Measurements from ENCODE around the gene MYL11.

DNA sequence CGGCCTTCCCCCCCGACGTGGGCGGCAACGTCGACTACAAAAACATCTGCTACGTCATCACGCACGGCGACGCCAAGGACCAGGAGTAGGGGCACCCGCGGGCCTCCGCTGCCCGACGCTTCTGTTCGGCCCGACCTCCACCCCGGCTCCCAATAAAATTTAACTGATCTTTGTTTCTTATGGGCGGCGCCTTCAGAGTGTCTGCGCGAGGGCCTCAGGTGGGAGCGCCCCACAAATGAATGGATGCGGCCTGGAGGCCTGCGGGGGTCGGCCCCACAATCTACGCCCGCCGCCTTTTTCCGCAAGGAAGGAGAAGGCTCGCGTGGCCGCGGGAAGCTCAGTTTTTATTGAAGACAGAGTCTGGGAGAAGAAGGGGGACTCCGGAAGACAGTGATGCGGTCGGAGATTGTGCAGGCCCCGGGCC, 3.2 kb downstream of the MYL11 start:
- TF ChIP-seq, protein P1, sequence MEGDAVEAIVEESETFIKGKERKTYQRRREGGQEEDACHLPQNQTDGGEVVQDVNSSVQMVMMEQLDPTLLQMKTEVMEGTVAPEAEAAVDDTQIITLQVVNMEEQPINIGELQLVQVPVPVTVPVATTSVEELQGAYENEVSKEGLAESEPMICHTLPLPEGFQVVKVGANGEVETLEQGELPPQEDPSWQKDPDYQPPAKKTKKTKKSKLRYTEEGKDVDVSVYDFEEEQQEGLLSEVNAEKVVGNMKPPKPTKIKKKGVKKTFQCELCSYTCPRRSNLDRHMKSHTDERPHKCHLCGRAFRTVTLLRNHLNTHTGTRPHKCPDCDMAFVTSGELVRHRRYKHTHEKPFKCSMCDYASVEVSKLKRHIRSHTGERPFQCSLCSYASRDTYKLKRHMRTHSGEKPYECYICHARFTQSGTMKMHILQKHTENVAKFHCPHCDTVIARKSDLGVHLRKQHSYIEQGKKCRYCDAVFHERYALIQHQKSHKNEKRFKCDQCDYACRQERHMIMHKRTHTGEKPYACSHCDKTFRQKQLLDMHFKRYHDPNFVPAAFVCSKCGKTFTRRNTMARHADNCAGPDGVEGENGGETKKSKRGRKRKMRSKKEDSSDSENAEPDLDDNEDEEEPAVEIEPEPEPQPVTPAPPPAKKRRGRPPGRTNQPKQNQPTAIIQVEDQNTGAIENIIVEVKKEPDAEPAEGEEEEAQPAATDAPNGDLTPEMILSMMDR (tag by site-specific recombination; IDR thresholded peaks at IDR 0.05), result no peak
- TF ChIP-seq ZNF248 (tag by site-specific recombination; IDR thresholded peaks at IDR 0.05), result no peak
- no peak for TF ChIP-seq ZNF785 (tag by site-specific recombination; IDR thresholded peaks at IDR 0.05)
- TF ChIP-seq ZNF76 (tag by site-specific recombination; IDR thresholded peaks at IDR 0.05; ENCODE audit: borderline replicate concordance, low read depth), result no peak
- no peak for TF ChIP-seq ZNF274 (IDR thresholded peaks at IDR 0.05; ENCODE audit: low read length)
- no peak for TF ChIP-seq ZNF274 (tag by site-specific recombination; IDR thresholded peaks at IDR 0.05; ENCODE audit: borderline replicate concordance)
- TF ChIP-seq ZNF629 (tag by site-specific recombination; IDR thresholded peaks at IDR 0.05), result peak; percentile 86
- TF ChIP-seq, protein P2, sequence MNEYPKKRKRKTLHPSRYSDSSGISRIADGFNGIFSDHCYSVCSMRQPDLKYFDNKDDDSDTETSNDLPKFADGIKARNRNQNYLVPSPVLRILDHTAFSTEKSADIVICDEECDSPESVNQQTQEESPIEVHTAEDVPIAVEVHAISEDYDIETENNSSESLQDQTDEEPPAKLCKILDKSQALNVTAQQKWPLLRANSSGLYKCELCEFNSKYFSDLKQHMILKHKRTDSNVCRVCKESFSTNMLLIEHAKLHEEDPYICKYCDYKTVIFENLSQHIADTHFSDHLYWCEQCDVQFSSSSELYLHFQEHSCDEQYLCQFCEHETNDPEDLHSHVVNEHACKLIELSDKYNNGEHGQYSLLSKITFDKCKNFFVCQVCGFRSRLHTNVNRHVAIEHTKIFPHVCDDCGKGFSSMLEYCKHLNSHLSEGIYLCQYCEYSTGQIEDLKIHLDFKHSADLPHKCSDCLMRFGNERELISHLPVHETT (tag by site-specific recombination; IDR thresholded peaks at IDR 0.05), result no peak
- no peak for TF ChIP-seq GLIS1 (tag by site-specific recombination; IDR thresholded peaks at IDR 0.05)
- TF ChIP-seq ZNF561 (tag by site-specific recombination; IDR thresholded peaks at IDR 0.05; ENCODE audit: borderline replicate concordance), result peak; percentile 96
- TF ChIP-seq YY1 (tag by site-specific recombination; IDR thresholded peaks at IDR 0.05), result no peak; the same call in 1 of the 2 replicates
- no peak for TF ChIP-seq ZNF624 (tag by site-specific recombination; IDR thresholded peaks at IDR 0.05)
- TF ChIP-seq, protein P3, sequence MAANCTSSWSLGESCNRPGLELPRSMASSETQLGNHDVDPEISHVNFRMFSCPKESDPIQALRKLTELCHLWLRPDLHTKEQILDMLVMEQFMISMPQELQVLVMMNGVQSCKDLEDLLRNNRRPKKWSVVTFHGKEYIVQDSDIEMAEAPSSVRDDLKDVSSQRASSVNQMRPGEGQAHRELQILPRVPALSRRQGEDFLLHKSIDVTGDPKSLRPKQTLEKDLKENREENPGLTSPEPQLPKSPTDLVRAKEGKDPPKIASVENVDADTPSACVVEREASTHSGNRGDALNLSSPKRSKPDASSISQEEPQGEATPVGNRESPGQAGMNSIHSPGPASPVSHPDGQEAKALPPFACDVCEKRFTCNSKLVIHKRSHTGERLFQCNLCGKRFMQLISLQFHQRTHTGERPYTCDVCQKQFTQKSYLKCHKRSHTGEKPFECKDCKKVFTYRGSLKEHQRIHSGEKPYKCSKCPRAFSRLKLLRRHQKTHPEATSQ (tag by site-specific recombination; IDR thresholded peaks at IDR 0.05), result no peak
- TF ChIP-seq BCL11A (tag by site-specific recombination; IDR thresholded peaks at IDR 0.05; ENCODE audit: low read depth), result no peak
- TF ChIP-seq MEIS1 (CRISPR knock-in tag; IDR thresholded peaks at IDR 0.05; ENCODE audit: borderline replicate concordance), result no peak

Data from HEK293 (cell line).